Fibroblast of mammary gland (primary cell): Measurements from ENCODE around the gene ABCC6.

Source experiments
- DNase-seq: peaks from one replicate; pipeline ENCODE4 v3.0.0-alpha.2; 2010; ENCODE audit warnings: low read depth
- H3K4me3 ChIP-seq: 2 replicates; pipeline ENCODE4 v1.5.1; 2011; ENCODE audit warnings: low read depth, mild to moderate bottlenecking, low read length, moderate library complexity; ENCODE audit not compliant: control insufficient read depth
- TF ChIP-seq, protein P1 (sequence below): conservative IDR thresholded peaks from 2 replicates; pipeline ENCODE4 v1.5.1; 2011; ENCODE audit warnings: low read depth, low read length, inconsistent platforms; ENCODE audit not compliant: control insufficient read depth, insufficient read depth

Gene ABCC6

GRCh38 chr16:16143931-16144330 lies 79.4 kb downstream of the ABCC6 start:
- no peak overlapping the region for H3K4me3 ChIP-seq
- DNase-seq: no peak
- TF ChIP-seq, protein P1, sequence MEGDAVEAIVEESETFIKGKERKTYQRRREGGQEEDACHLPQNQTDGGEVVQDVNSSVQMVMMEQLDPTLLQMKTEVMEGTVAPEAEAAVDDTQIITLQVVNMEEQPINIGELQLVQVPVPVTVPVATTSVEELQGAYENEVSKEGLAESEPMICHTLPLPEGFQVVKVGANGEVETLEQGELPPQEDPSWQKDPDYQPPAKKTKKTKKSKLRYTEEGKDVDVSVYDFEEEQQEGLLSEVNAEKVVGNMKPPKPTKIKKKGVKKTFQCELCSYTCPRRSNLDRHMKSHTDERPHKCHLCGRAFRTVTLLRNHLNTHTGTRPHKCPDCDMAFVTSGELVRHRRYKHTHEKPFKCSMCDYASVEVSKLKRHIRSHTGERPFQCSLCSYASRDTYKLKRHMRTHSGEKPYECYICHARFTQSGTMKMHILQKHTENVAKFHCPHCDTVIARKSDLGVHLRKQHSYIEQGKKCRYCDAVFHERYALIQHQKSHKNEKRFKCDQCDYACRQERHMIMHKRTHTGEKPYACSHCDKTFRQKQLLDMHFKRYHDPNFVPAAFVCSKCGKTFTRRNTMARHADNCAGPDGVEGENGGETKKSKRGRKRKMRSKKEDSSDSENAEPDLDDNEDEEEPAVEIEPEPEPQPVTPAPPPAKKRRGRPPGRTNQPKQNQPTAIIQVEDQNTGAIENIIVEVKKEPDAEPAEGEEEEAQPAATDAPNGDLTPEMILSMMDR: no peak

DNA sequence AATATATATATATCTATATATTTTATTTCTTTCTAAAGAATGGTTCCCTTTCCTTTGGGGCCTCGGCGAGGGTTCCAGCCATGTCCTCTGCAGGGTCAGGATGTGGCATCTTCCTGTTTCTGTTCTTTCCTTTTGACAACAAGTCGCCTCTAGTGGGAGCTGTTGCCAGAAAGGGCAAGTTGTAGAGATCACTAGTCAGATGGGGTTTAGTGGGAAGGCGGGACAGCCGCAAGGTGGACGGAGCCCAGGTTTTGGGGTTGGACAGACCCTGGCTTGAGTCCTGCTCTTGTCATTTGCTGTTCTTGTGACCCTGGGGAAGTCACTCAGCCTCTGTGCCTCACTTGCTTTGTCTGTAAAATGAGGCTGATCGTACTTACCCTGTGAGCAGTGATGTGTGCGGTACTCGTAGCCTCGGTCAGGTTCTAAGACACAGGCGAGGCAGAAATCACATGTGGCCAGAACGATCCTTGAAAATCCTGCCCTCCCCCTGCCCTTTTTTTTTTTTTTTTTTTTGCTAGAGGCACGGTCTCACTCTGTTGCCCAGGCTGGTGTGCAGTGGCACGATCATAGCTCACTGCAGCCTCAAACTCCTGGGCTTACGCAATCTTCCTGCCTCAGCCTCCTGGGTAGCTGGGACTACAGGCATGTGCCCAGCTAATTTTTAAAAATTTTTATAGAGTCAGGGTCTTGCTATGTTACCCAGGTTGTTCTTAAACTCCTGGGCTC lies 80.1 kb downstream of the ABCC6 start:
- H3K4me3 ChIP-seq: no peak overlapping the region
- TF ChIP-seq, protein P1: peak; percentile 43
- DNase-seq: no peak

GRCh38 chr16:16141784-16142396 lies 81.4 kb downstream of the ABCC6 start:
- H3K4me3 ChIP-seq: no peak overlapping the region
- no peak for DNase-seq
- TF ChIP-seq, protein P1: no peak

DNA sequence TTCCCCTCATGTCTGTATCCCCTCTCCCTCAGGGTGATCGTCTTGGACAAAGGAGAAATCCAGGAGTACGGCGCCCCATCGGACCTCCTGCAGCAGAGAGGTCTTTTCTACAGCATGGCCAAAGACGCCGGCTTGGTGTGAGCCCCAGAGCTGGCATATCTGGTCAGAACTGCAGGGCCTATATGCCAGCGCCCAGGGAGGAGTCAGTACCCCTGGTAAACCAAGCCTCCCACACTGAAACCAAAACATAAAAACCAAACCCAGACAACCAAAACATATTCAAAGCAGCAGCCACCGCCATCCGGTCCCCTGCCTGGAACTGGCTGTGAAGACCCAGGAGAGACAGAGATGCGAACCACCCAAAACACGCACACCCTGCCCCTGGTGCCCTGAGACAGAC lies 82.2 kb downstream of the ABCC6 start:
- TF ChIP-seq, protein P1: no peak
- DNase-seq: no peak
- no peak overlapping the region for H3K4me3 ChIP-seq

GRCh38 chr16:16140537-16140936 lies 82.8 kb downstream of the ABCC6 start:
- TF ChIP-seq, protein P1: no peak
- no peak for DNase-seq
- no peak overlapping the region for H3K4me3 ChIP-seq

DNA sequence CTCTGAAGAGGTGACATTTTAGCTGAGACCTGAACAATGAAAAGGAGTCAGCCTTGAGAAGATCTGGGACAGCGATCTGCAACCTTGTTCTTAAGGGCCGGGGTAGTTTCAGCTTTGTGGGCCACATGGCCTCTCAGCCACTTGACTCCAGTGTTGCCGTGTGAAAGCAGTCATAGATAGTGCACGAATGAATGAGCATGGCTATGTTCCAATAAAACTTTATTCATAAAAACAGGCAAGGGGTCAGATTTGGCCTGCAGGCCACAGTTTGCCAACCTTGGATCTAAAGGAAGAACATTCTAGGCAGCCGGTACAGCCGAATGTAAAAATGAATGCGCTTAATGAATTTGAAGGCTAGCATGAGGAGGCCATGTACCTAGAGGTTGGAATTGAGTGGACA lies 83.5 kb downstream of the ABCC6 start:
- TF ChIP-seq, protein P1: no peak
- no peak overlapping the region for H3K4me3 ChIP-seq
- DNase-seq: no peak
